B cell (primary cell): ENCODE results near the gene MSH2. TPM values are rescaled to one million over a fixed set of nuclear protein-coding genes. Genes with fewer than 3 reads are reported as not detected.

Experiments used
- ATAC-seq: fragments of 200-7000 bp; cut with Tn5 transposase; one replicate; pipeline ENCODE4 v1.10.0; 2021; ENCODE audit warnings: low read depth, mild to moderate bottlenecking, moderate number of reproducible peaks, moderate library complexity
- CTCF ChIA-PET: fragments of 350-600 bp; sonication (Branson Sonifier 250); formaldehyde crosslinking; loops from one replicate; lab custom pipeline; 2021; ENCODE audit warnings: antibody characterized with exemption, inconsistent platforms; lab: Charles Lee
- POLR2A ChIA-PET: fragments of 350-600 bp; sonication (Branson Sonifier 250); formaldehyde crosslinking; loops from one replicate; lab custom pipeline; 2021; ENCODE audit warnings: antibody characterized with exemption; lab: Charles Lee
- DNase-seq: peaks from one replicate; pipeline ENCODE4 v3.0.0; 2013
- H2AFZ ChIP-seq: 2 replicates; pipeline ENCODE4 v1.6.1; 2012; ENCODE audit warnings: mild to moderate bottlenecking, low read depth, low read length; ENCODE audit not compliant: insufficient read depth, poor library complexity, severe bottlenecking
- H3K27ac ChIP-seq, 2 donors: 1 replicate in 1 of 2; 2 replicates in 1 of 2; pipeline ENCODE4 v1.5.1; 2012 to 2013; ENCODE audit warnings: low read length in 2 of 2, mild to moderate bottlenecking in 2 of 2, moderate library complexity in 1 of 2
- H3K27me3 ChIP-seq, 4 experiments: fragments of 200-600 bp in 1 of 4; sonication (generic) in 1 of 4; replicated peaks in 1 of 4; 1 replicate in 2 of 4; 2 replicates in 2 of 4; pipeline versions ENCODE4 v1.6.1 to v1.7.0; 2013 to 2016; ENCODE audit warnings: low read length in 3 of 4, mild to moderate bottlenecking in 2 of 4, mixed read lengths in 1 of 4, moderate library complexity in 1 of 4; ENCODE audit not compliant: insufficient read depth in 4 of 4, control insufficient read depth in 3 of 4; ENCODE audit errors: control extremely low read depth in 1 of 4
- H3K36me3 ChIP-seq, 2 experiments: replicated peaks in 1 of 2; 1 replicate in 1 of 2; 2 replicates in 1 of 2; pipeline versions ENCODE4 v1.6.1 to v1.7.1; 2013; ENCODE audit warnings: low read length in 1 of 2; ENCODE audit not compliant: insufficient read depth in 2 of 2, control insufficient read depth in 1 of 2; ENCODE audit errors: control extremely low read depth in 1 of 2, extremely low read depth in 1 of 2
- H3K4me1 ChIP-seq, 2 donors: fragments of 200-600 bp in 1 of 2; sonication (generic) in 1 of 2; 1 replicate in 1 of 2; 2 replicates in 1 of 2; pipeline versions ENCODE4 v1.5.1 to v1.6.1; 2013 to 2017; ENCODE audit warnings: low read length in 2 of 2; ENCODE audit not compliant: control insufficient read depth in 2 of 2, insufficient read depth in 2 of 2
- H3K4me2 ChIP-seq: replicated peaks from 2 replicates; pipeline ENCODE3; 2012; ENCODE audit warnings: mild to moderate bottlenecking, low read depth, low read length; ENCODE audit not compliant: poor library complexity, severe bottlenecking
- H3K4me3 ChIP-seq, 5 experiments: fragments of 200-600 bp in 1 of 5; sonication (generic) in 1 of 5; 1 replicate in 3 of 5; 2 replicates in 2 of 5; pipeline versions ENCODE4 v1.5.1 to v1.7.0; 2011 to 2016; ENCODE audit warnings: low read length in 4 of 5, mild to moderate bottlenecking in 4 of 5, low read depth in 2 of 5, control low read depth in 1 of 5, moderate library complexity in 1 of 5; ENCODE audit not compliant: insufficient read depth in 1 of 5; ENCODE audit errors: control extremely low read depth in 1 of 5, extremely low read depth in 1 of 5
- H3K79me2 ChIP-seq: fragments of 200-600 bp; sonication (generic); one replicate; pipeline ENCODE4 v1.6.0; 2016; ENCODE audit warnings: low read length; ENCODE audit not compliant: control insufficient read depth, insufficient read depth
- H3K9ac ChIP-seq: fragments of 200-600 bp; sonication (generic); 2 replicates; pipeline ENCODE4 v1.6.1; 2017; ENCODE audit warnings: mild to moderate bottlenecking, low read length, moderate library complexity
- H3K9me3 ChIP-seq, 3 donors: one replicate each; pipeline versions ENCODE4 v1.6.1 to v1.7.1; 2013; ENCODE audit warnings: low read length in 2 of 3; ENCODE audit not compliant: control insufficient read depth in 2 of 3, insufficient read depth in 1 of 3; ENCODE audit errors: control extremely low read depth in 1 of 3
- H4K20me1 ChIP-seq: 2 replicates; pipeline ENCODE4 v1.6.0; 2012; ENCODE audit warnings: mild to moderate bottlenecking, low read length; ENCODE audit not compliant: insufficient read depth, control insufficient read depth, poor library complexity, severe bottlenecking
- H3K27ac Mint-ChIP-seq: one replicate; pipeline ENCODE4 v1.8.0; 2021; ENCODE audit warnings: mixed read lengths
- H3K27me3 Mint-ChIP-seq: one replicate; pipeline ENCODE4 v1.8.0; 2021; ENCODE audit warnings: mixed read lengths
- H3K4me1 Mint-ChIP-seq: one replicate; pipeline ENCODE4 v1.8.0; 2021; ENCODE audit warnings: mixed read lengths
- H3K4me3 Mint-ChIP-seq: one replicate; pipeline ENCODE4 v1.8.0; 2021; ENCODE audit warnings: mixed read lengths
- H3K9me3 Mint-ChIP-seq: one replicate; pipeline ENCODE4 v1.8.0; 2022; ENCODE audit warnings: mixed read lengths; ENCODE audit not compliant: insufficient read depth
- CTCF ChIP-seq: fragments of 200-600 bp; IDR thresholded peaks from one replicate; pipeline ENCODE4 v1.8.0; 2022; ENCODE audit warnings: antibody characterized with exemption, mild to moderate bottlenecking
- EZH2 ChIP-seq: IDR thresholded peaks from 2 replicates; pipeline ENCODE4 v1.6.1; 2012; ENCODE audit warnings: borderline replicate concordance, low read depth, mild to moderate bottlenecking, moderate library complexity, low read length; ENCODE audit not compliant: insufficient read depth, poor library complexity, severe bottlenecking
- WGBS: methylation state at CpG from one replicate; pipeline ENCODE4 v1.1.5; 2013; ENCODE audit warnings: missing lambda C conversion rate; ENCODE audit not compliant: insufficient coverage; 5-methylcytosine and 5-hydroxymethylcytosine counted together
- intact Hi-C: fragments of 100-400 bp; cut with micrococcal nuclease; formaldehyde crosslinking; loops from one replicate; pipeline ENCODE4 v1.10.0; 2022
- polyA plus RNA-seq: library from polyadenylated mRNA; depleted of rRNA; stranded (reverse); fragments of >200 nt; gene quantifications from 2 replicates; pipeline ENCODE4 v1.2.3, GENCODE V29; 2012
- total RNA-seq, 2 donors: library from RNA; stranded (reverse); fragments of 120-200 nt in 1 of 2; gene quantifications; 1 replicate in 1 of 2; 2 replicates in 1 of 2; pipeline versions ENCODE4 v1.2.3 to v1.2.4, GENCODE V29; 2013 to 2022

The MSH2 gene
- total and polyA plus RNA-seq, 2 donors (not counting 1 experiment from before 2014, with no cell fraction given) = 7.4 to 21.9 TPM

- Histone ChIP-seq H3K4me2 (no peak overlapping the region), H4K20me1 (no peaks in the 10 kb centered on the region), H3K79me2 (no peaks in the 10 kb centered on the region), H3K36me3 (no peaks in the 10 kb centered on the region), H3K9me3 (no peaks in the 10 kb centered on the region), H3K9ac (no peak overlapping the region), H3K4me1 (no peaks in the 10 kb centered on the region), H3K27ac (no peak overlapping the region), H3K4me3 (no peak overlapping the region), H3K27me3 (peaks cover 0 to 5% (median 0%) of the 10 kb centered on the region in 4 experiments), H2AFZ (no peak overlapping the region)
- H3K4me3 Mint-ChIP-seq = no peak overlapping the region
- no peak overlapping the region for H3K27ac Mint-ChIP-seq
- no peaks in the 10 kb centered on the region for H3K27me3 Mint-ChIP-seq
- TF ChIP-seq CTCF = no peak
- no peak for TF ChIP-seq EZH2
- intact Hi-C loops = loop anchor here (10.0 kb wide), 1 partner anchor 194 kb away; no protein-coding TSS in a partner anchor
- ChIA-PET CTCF (no interaction called here), POLR2A (no interaction called here)
- 92% methylated on average over 6 of the region's 6 CpGs for WGBS
- no peaks in the 10 kb centered on the region for H3K4me1 Mint-ChIP-seq
- DNase-seq (no peak), ATAC-seq (no peak)
- H3K9me3 Mint-ChIP-seq = no peaks in the 10 kb centered on the region
Observed at GRCh38 chr2:47528455-47528854, 125.5 kb downstream of the MSH2 start.

GRCh38 chr2:47528874-47529273, 125.9 kb downstream of the MSH2 start:
- Mint-ChIP-seq H3K27ac (no peak overlapping the region), H3K27me3 (no peaks in the 10 kb centered on the region), H3K4me1 (no peaks in the 10 kb centered on the region), H3K9me3 (no peaks in the 10 kb centered on the region), H3K4me3 (no peak overlapping the region)
- Histone ChIP-seq H2AFZ (no peak overlapping the region), H3K27me3 (peaks cover 0 to 3% (median 0%) of the 10 kb centered on the region in 4 experiments), H3K36me3 (no peaks in the 10 kb centered on the region), H3K9ac (no peak overlapping the region), H4K20me1 (no peaks in the 10 kb centered on the region), H3K4me2 (no peak overlapping the region), H3K9me3 (no peaks in the 10 kb centered on the region), H3K4me3 (no peak overlapping the region), H3K79me2 (no peaks in the 10 kb centered on the region), H3K27ac (no peak overlapping the region), H3K4me1 (no peaks in the 10 kb centered on the region)
- ChIA-PET CTCF (no interaction called here), POLR2A (no interaction called here)
- no peak for ATAC-seq
- TF ChIP-seq CTCF (no peak), EZH2 (no peak)
- intact Hi-C loops = loop anchor here (10.0 kb wide), 1 partner anchor 194 kb away; no protein-coding TSS in a partner anchor
- WGBS = 92% methylated on average over 4 of the region's 6 CpGs
- no peak for DNase-seq
